Osteocyte (in vitro differentiated cells): ENCODE results near the gene PTPRF. TPM values are rescaled to one million over a fixed set of nuclear protein-coding genes. Genes with fewer than 3 reads are reported as not detected.

Experiments
- DNase-seq: peaks from one replicate; pipeline ENCODE4 v3.0.0; 2021; ENCODE audit warnings: mixed read lengths; ENCODE audit not compliant: unreplicated experiment; ENCODE audit errors: extremely low spot score
- H3K27ac Mint-ChIP-seq: one replicate; pipeline ENCODE4 v1.8.0; 2021; ENCODE audit warnings: mild to moderate bottlenecking, mixed read lengths; ENCODE audit not compliant: unreplicated experiment
- H3K27me3 Mint-ChIP-seq: one replicate; pipeline ENCODE4 v1.8.0; 2021; ENCODE audit warnings: mixed read lengths; ENCODE audit not compliant: unreplicated experiment
- H3K36me3 Mint-ChIP-seq: one replicate; pipeline ENCODE4 v1.8.0; 2021; ENCODE audit warnings: mixed read lengths; ENCODE audit not compliant: unreplicated experiment
- H3K4me1 Mint-ChIP-seq: one replicate; pipeline ENCODE4 v1.8.0; 2021; ENCODE audit warnings: mixed read lengths; ENCODE audit not compliant: unreplicated experiment
- H3K4me3 Mint-ChIP-seq: one replicate; pipeline ENCODE4 v1.8.0; 2021; ENCODE audit warnings: mild to moderate bottlenecking, moderate library complexity, mixed read lengths; ENCODE audit not compliant: unreplicated experiment
- H3K9me3 Mint-ChIP-seq: one replicate; pipeline ENCODE4 v1.8.0; 2021; ENCODE audit warnings: mixed read lengths; ENCODE audit not compliant: unreplicated experiment
- total RNA-seq: library from RNA; stranded (reverse); gene quantifications from 2 replicates; pipeline ENCODE4 v1.2.1, GENCODE V29; 2021
- TF ChIP-seq, protein P1 (sequence below): fragments of 200-600 bp; sonication (generic); IDR thresholded peaks from 2 replicates; pipeline ENCODE4 v1.5.0; 2021; ENCODE audit warnings: antibody characterized with exemption, mild to moderate bottlenecking, moderate library complexity

The PTPRF gene
- total RNA-seq, 1 donor from 2014 or later = 37.3 TPM

DNA sequence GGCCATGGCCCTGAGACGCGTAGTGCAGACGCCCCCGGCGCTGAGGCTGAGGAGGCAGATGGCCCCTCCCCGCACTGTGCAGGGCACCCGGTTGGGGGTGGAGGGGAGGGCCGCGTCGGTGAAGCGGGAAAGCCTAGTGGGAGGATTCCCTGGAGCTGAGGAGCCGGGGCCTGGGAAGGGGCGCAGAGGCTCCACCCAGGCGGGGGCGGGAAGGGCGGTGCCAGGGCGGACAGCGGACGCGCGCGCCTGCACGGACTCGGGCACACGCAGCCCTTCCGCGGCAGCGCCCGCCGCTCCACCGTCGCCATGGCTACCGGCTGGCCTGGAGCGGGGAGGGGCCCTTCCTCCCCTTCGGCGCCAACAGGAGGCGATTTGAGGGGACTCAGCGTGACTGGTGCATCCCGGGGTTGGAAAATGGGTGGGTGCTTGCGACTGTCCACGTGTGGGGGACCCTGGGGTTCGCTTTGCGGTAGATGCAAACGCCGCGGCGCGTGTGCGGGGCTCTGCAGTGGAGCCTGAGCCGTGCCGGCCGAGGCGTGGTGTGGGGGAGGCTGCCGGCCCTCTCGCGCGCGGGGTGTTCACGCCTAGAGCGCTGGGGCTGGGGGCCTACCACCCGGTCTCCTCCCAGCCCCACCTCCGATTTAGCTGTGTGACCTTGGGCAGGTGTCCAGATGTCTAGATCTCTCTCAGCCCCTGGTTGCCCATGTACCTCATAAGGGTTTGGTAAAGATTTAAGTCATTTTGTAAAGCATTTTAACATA lies 35.1 kb downstream of the PTPRF start:
- peaks cover 20% of the 10 kb centered on the region for H3K4me1 Mint-ChIP-seq
- H3K27me3 Mint-ChIP-seq = no peaks in the 10 kb centered on the region
- H3K9me3 Mint-ChIP-seq = no peaks in the 10 kb centered on the region
- no peak overlapping the region for H3K4me3 Mint-ChIP-seq
- H3K27ac Mint-ChIP-seq = no peak overlapping the region
- TF ChIP-seq, protein P1, sequence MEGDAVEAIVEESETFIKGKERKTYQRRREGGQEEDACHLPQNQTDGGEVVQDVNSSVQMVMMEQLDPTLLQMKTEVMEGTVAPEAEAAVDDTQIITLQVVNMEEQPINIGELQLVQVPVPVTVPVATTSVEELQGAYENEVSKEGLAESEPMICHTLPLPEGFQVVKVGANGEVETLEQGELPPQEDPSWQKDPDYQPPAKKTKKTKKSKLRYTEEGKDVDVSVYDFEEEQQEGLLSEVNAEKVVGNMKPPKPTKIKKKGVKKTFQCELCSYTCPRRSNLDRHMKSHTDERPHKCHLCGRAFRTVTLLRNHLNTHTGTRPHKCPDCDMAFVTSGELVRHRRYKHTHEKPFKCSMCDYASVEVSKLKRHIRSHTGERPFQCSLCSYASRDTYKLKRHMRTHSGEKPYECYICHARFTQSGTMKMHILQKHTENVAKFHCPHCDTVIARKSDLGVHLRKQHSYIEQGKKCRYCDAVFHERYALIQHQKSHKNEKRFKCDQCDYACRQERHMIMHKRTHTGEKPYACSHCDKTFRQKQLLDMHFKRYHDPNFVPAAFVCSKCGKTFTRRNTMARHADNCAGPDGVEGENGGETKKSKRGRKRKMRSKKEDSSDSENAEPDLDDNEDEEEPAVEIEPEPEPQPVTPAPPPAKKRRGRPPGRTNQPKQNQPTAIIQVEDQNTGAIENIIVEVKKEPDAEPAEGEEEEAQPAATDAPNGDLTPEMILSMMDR = no peak
- DNase-seq = no peak
- H3K36me3 Mint-ChIP-seq = no peaks in the 10 kb centered on the region

DNA sequence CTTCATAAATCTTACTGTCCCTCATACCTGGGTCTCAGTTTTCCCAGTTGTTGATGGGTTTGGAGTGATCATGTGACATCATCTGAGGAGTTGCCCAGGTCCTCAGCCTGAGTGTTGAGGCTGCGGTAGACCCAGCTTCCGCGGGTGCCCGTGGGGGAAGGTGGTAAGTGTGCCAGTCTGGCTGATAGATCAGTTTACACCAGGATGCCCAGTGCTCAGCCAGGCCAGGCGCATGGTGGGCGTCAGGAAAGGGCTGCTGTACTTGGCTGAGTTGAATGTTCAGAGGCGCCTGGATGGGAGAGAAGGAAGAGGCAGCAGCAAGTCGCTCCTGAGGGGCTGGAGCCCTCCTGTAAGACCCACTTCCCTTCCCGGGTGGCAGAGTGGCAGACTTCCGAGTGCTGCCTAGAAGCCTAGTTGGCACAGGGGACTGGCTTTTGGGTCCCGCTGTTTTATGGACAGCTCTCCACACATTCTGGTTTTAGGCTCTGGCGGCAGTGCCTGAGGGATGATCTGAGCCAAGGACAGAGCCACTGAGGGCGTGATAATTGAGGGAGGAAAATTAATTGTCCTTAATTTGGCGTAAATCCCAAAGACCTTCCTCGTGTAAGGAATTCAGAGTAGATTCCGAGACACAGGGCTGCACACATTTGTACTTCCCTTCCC lies 35.8 kb downstream of the PTPRF start:
- TF ChIP-seq, protein P1 = no peak
- Mint-ChIP-seq H3K4me1 (peaks cover 20% of the 10 kb centered on the region), H3K27me3 (no peaks in the 10 kb centered on the region), H3K27ac (no peak overlapping the region), H3K36me3 (peaks cover 6% of the 10 kb centered on the region), H3K9me3 (no peaks in the 10 kb centered on the region), H3K4me3 (no peak overlapping the region)
- no peak for DNase-seq

DNA sequence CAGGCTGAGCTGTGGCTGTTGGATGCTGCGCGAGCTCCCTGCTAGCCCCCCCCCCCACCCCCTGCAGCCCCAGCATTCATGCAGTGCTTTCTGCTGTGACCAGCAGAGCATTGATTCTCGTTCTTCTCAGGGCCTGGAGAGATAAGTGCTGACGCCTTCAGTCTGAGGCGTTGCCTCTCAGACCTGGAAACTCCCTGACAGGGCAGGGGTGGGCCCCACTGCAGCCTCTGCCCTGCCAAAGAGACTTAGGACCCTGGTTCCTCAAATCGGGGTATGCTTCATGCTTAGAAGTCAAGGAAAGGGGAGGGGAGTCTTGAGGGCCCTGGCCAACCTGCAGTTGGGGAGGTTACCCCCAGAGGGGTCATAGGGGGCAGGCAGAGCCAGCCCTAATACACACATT lies 38.5 kb downstream of the PTPRF start:
- H3K9me3 Mint-ChIP-seq = no peaks in the 10 kb centered on the region
- DNase-seq = no peak
- H3K27ac Mint-ChIP-seq = no peak overlapping the region
- no peak overlapping the region for H3K4me3 Mint-ChIP-seq
- TF ChIP-seq, protein P1 = no peak
- peaks cover 21% of the 10 kb centered on the region for H3K4me1 Mint-ChIP-seq
- H3K27me3 Mint-ChIP-seq = no peaks in the 10 kb centered on the region
- H3K36me3 Mint-ChIP-seq = peaks cover 7% of the 10 kb centered on the region

DNA sequence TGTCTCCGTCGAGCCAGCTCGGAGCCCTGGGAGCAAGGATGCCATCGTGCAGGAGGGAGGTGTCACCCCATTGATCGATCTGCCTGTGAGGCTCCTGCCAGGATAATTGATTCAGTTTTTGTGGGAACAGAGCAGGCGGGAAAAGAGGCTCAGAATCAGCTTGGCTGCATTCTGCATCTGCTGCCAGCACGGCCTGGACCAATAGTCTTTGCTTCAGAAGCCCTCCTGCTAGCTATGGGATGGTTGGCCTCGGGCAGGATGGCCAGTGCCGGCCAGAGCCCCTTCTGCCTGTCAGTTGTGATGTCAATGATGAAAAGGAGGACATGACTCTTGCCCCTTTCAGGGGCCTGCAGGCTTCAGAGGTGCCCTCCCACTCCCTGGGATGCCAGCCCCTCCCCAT lies 39.6 kb downstream of the PTPRF start:
- TF ChIP-seq, protein P1 = no peak
- no peaks in the 10 kb centered on the region for H3K27me3 Mint-ChIP-seq
- no peak overlapping the region for H3K27ac Mint-ChIP-seq
- peaks cover 12% of the 10 kb centered on the region for H3K4me1 Mint-ChIP-seq
- peaks cover 9% of the 10 kb centered on the region for H3K36me3 Mint-ChIP-seq
- DNase-seq = no peak
- no peak overlapping the region for H3K4me3 Mint-ChIP-seq
- H3K9me3 Mint-ChIP-seq = no peaks in the 10 kb centered on the region

DNA sequence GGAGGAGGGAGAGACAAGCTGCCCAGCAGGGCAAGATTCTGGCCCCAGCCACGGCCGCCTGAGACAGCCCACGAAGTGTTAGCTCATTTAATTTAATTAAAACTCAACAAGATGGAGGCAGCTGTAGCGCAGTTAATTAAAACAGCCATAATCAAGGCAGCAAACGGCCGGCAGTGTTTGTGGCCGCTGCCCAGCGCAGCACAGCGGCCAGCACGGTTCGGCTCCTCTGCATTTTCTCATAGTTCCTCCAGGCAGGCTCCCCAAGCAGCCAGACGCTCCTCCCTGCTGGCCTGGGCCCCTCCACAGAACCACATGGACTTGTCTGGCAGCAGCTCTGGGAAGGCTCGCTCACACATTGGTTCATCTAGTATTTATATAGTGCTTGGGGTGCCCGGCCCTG lies 40.0 kb downstream of the PTPRF start:
- Mint-ChIP-seq H3K36me3 (peaks cover 9% of the 10 kb centered on the region), H3K27me3 (no peaks in the 10 kb centered on the region), H3K9me3 (no peaks in the 10 kb centered on the region), H3K4me3 (no peak overlapping the region), H3K4me1 (peaks cover 11% of the 10 kb centered on the region), H3K27ac (no peak overlapping the region)
- TF ChIP-seq, protein P1 = no peak
- no peak for DNase-seq
